HUES64 (cell line): ENCODE data around the gene SH3RF3.

Source experiments
- H3K27ac ChIP-seq: 2 replicates; pipeline ENCODE4 v1.7.0; 2013; ENCODE audit warnings: low read depth, low read length, inconsistent platforms
- H3K27me3 ChIP-seq: 2 replicates; pipeline ENCODE4 v1.6.1; 2013; ENCODE audit warnings: mild to moderate bottlenecking, low read length; ENCODE audit not compliant: insufficient read depth
- H3K36me3 ChIP-seq: 2 replicates; pipeline ENCODE4 v1.6.1; 2013; ENCODE audit warnings: mild to moderate bottlenecking, low read length; ENCODE audit not compliant: insufficient read depth
- H3K4me1 ChIP-seq: 2 replicates; pipeline ENCODE4 v1.6.1; 2013; ENCODE audit warnings: mild to moderate bottlenecking, low read length, moderate library complexity; ENCODE audit not compliant: insufficient read depth
- H3K4me3 ChIP-seq: 2 replicates; pipeline ENCODE4 v1.5.1; 2013; ENCODE audit warnings: mild to moderate bottlenecking, low read length, moderate library complexity
- H3K9ac ChIP-seq: 2 replicates; pipeline ENCODE4 v1.6.1; 2013; ENCODE audit warnings: mild to moderate bottlenecking, low read depth, low read length
- H3K9me3 ChIP-seq: 2 replicates; pipeline ENCODE4 v1.6.1; 2013; ENCODE audit warnings: low read depth, low read length; ENCODE audit not compliant: insufficient read depth
- WGBS: fragments of 150-250, 120-280 bp; methylation state at CpG from one replicate; pipeline ENCODE4 v1.1.7; 2013; ENCODE audit warnings: missing lambda C conversion rate; 5-methylcytosine and 5-hydroxymethylcytosine counted together

Gene SH3RF3

GRCh38 chr2:109247340-109247739, 118.3 kb downstream of the SH3RF3 start:
- 90% methylated on average over 8 of the region's 8 CpGs for WGBS
- no peaks in the 10 kb centered on the region for H3K27me3 ChIP-seq
- no peaks in the 10 kb centered on the region; the same call in 1 of the 2 replicates for H3K4me1 ChIP-seq
- no peaks in the 10 kb centered on the region for H3K36me3 ChIP-seq
- H3K9me3 ChIP-seq = no peaks in the 10 kb centered on the region
- H3K9ac ChIP-seq = no peak overlapping the region
- no peak overlapping the region for H3K27ac ChIP-seq
- no peak overlapping the region for H3K4me3 ChIP-seq

- Histone ChIP-seq H3K27me3 (no peaks in the 10 kb centered on the region), H3K4me1 (no peaks in the 10 kb centered on the region; the same call in 1 of the 2 replicates), H3K27ac (no peak overlapping the region), H3K9ac (no peak overlapping the region), H3K36me3 (no peaks in the 10 kb centered on the region), H3K4me3 (no peak overlapping the region), H3K9me3 (no peaks in the 10 kb centered on the region)
- WGBS = 66% methylated on average over 3 of the region's 3 CpGs
Measured at GRCh38 chr2:109247812-109248211, 118.8 kb downstream of the SH3RF3 start.

GRCh38 chr2:109248590-109248989, 119.6 kb downstream of the SH3RF3 start:
- no peak overlapping the region for H3K4me3 ChIP-seq
- no peaks in the 10 kb centered on the region for H3K27me3 ChIP-seq
- no peaks in the 10 kb centered on the region for H3K36me3 ChIP-seq
- H3K27ac ChIP-seq = no peak overlapping the region
- H3K9me3 ChIP-seq = no peaks in the 10 kb centered on the region
- H3K4me1 ChIP-seq = no peaks in the 10 kb centered on the region; the same call in 1 of the 2 replicates
- 88% methylated on average over 2 of the region's 2 CpGs for WGBS
- no peak overlapping the region for H3K9ac ChIP-seq

GRCh38 chr2:109253217-109253616, 124.2 kb downstream of the SH3RF3 start:
- no peaks in the 10 kb centered on the region for H3K36me3 ChIP-seq
- H3K4me1 ChIP-seq = no peaks in the 10 kb centered on the region
- no peaks in the 10 kb centered on the region for H3K9me3 ChIP-seq
- 96% methylated on average over 7 of the region's 7 CpGs for WGBS
- H3K4me3 ChIP-seq = no peak overlapping the region
- H3K27ac ChIP-seq = no peak overlapping the region
- H3K27me3 ChIP-seq = no peaks in the 10 kb centered on the region
- no peak overlapping the region for H3K9ac ChIP-seq

GRCh38 chr2:109254174-109254904, 125.3 kb downstream of the SH3RF3 start:
- WGBS = 95% methylated on average over 12 of the region's 12 CpGs
- no peak overlapping the region for H3K4me3 ChIP-seq

DNA sequence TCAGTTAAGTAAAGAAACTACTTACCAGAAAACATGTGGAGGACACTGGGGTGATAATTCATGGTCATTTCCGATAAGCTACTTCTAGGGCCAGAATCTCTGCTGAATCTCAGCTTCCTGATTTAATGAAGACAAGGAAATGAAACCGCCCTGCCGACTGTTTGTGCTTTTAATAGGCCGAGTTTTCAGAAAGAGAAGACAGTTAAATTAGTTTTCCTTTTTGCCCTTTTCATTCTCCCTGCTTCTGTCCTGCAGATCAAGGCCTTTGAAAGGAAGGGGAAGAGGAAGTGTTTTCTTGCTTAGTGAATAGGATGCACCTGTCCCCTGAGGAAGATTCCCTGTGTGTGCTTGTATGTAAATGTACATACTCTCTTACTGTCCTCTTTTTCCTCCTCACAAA, 126.6 kb downstream of the SH3RF3 start:
- WGBS = 87% methylated on average over 4 of the region's 4 CpGs
- Histone ChIP-seq H3K4me1 (no peaks in the 10 kb centered on the region), H3K27me3 (no peaks in the 10 kb centered on the region), H3K36me3 (no peaks in the 10 kb centered on the region), H3K4me3 (no peak overlapping the region), H3K27ac (no peak overlapping the region), H3K9ac (no peak overlapping the region), H3K9me3 (no peaks in the 10 kb centered on the region)

More at GRCh38 chr2:109254174-109254904, 125.3 kb downstream of the SH3RF3 start:
- H3K9me3 ChIP-seq = no peaks in the 10 kb centered on the region
- no peaks in the 10 kb centered on the region for H3K36me3 ChIP-seq
- H3K27me3 ChIP-seq = no peaks in the 10 kb centered on the region
- H3K9ac ChIP-seq = no peak overlapping the region
- H3K27ac ChIP-seq = no peak overlapping the region
- H3K4me1 ChIP-seq = no peaks in the 10 kb centered on the region

DNA sequence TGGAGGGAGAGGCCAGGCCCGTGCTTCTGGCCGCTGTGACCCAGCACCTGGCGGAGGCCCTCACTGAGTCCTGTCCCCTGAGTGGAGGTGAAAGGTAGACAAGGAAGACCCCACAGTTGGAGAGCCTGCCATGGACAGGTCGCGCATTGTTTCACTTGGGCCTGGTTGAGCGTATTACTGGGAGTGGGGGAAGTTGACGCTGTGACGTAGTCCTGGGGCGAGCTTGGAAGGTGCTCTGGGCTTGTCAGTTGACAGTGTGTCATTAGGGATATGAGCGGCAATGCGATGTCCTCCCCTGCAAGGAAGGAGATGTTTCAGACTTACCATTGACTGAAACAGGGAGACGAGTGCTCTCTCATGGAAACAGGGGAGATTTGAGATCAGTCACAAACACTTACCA, 127.1 kb downstream of the SH3RF3 start:
- WGBS = 95% methylated on average over 12 of the region's 12 CpGs
- Histone ChIP-seq H3K4me3 (no peak overlapping the region), H3K9me3 (no peaks in the 10 kb centered on the region), H3K27me3 (no peaks in the 10 kb centered on the region), H3K4me1 (no peaks in the 10 kb centered on the region), H3K9ac (no peak overlapping the region), H3K36me3 (no peaks in the 10 kb centered on the region), H3K27ac (no peak overlapping the region)

GRCh38 chr2:109256921-109257320, 127.9 kb downstream of the SH3RF3 start:
- H3K27me3 ChIP-seq = no peaks in the 10 kb centered on the region
- 96% methylated on average over 7 of the region's 7 CpGs for WGBS
- H3K4me3 ChIP-seq = no peak overlapping the region
- no peaks in the 10 kb centered on the region for H3K9me3 ChIP-seq
- no peak overlapping the region for H3K27ac ChIP-seq
- H3K9ac ChIP-seq = no peak overlapping the region
- H3K36me3 ChIP-seq = no peaks in the 10 kb centered on the region
- no peaks in the 10 kb centered on the region for H3K4me1 ChIP-seq

DNA sequence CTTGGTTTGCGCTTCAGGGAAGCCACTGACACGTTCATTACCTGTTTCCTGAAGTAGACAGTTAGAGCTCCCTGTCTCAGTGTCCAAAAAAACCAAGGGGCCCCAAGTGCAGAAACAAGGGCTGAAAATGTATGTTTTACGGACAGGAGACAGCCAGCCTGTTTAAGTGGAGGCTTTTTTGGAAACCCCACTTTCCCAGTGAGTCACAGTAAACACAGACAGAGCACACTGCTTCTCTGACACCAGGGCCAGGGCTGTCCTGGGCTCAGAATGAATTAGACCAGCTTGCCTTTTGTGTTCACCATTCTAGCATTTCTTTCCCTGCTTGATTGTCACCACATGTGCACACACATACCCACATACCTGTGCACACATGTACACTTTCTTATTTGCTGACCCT, 128.6 kb downstream of the SH3RF3 start:
- Histone ChIP-seq H3K9me3 (no peaks in the 10 kb centered on the region), H3K4me3 (no peak overlapping the region), H3K36me3 (no peaks in the 10 kb centered on the region), H3K27me3 (no peaks in the 10 kb centered on the region), H3K4me1 (no peaks in the 10 kb centered on the region), H3K27ac (no peak overlapping the region), H3K9ac (no peak overlapping the region)
- 85% methylated on average over 3 of the region's 3 CpGs for WGBS

- no peaks in the 10 kb centered on the region for H3K4me1 ChIP-seq
- WGBS = 89% methylated on average over 9 of the region's 9 CpGs
Measured at GRCh38 chr2:109258376-109258775, 129.4 kb downstream of the SH3RF3 start.

GRCh38 chr2:109258905-109259540, 130.0 kb downstream of the SH3RF3 start:
- 95% methylated on average over 11 of the region's 11 CpGs for WGBS
- Histone ChIP-seq H3K27me3 (no peaks in the 10 kb centered on the region), H3K27ac (no peak overlapping the region), H3K9ac (no peak overlapping the region), H3K9me3 (no peaks in the 10 kb centered on the region), H3K36me3 (no peaks in the 10 kb centered on the region), H3K4me1 (no peaks in the 10 kb centered on the region), H3K4me3 (no peak overlapping the region)

More at GRCh38 chr2:109258376-109258775, 129.4 kb downstream of the SH3RF3 start:
- Histone ChIP-seq H3K27ac (no peak overlapping the region), H3K36me3 (no peaks in the 10 kb centered on the region), H3K9me3 (no peaks in the 10 kb centered on the region), H3K4me3 (no peak overlapping the region), H3K27me3 (no peaks in the 10 kb centered on the region), H3K9ac (no peak overlapping the region)
